ENCODE measurements around the gene FLAD1. TPM values are rescaled to one million over a fixed set of nuclear protein-coding genes. Genes with fewer than 3 reads are reported as not detected.
A peak's percentile ranks its signal among the peaks of the same experiment; 100 is the strongest.

Gene FLAD1
- total RNA-seq, 1 experiment from 2014 or later: 58.4 TPM

GRCh38 chr1:155007251-155007828 is 24.2 kb downstream of the FLAD1 start:
- no peak overlapping the region for H3K9ac ChIP-seq (ENCODE audit: low read length)
- no peaks in the 10 kb centered on the region for H3K27me3 ChIP-seq (ENCODE audit: insufficient read depth, low read length)
- TF ChIP-seq MAX (IDR thresholded peaks at IDR 0.05) (no peak), ZFX (IDR thresholded peaks at IDR 0.05) (peak; percentile 4; the same call in 1 of the 2 replicates), EZH2 (IDR thresholded peaks at IDR 0.05) (no peak)
- BruUV-seq (replicated peaks): no TSS peak
- H4K20me1 ChIP-seq (ENCODE audit: insufficient read depth): no peaks in the 10 kb centered on the region
- H3K4me3 ChIP-seq (replicated peaks in 1 of 2; ENCODE audit: low read depth in 1 of 2, low read length in 2 of 2): no peak overlapping the region
- H3K27ac ChIP-seq (ENCODE audit: low read depth, low read length): no peak overlapping the region; the same call in 1 of the 2 replicates
- H3K4me2 ChIP-seq (ENCODE audit: low read length): no peak overlapping the region
- peaks cover 92% of the 10 kb centered on the region for H3K79me2 ChIP-seq (ENCODE audit: insufficient read depth, low read length)
- DNase-seq (ENCODE audit: low read depth, low spot score) (no peak), ATAC-seq (no peak)
- ChIA-PET RAD21 (ENCODE audit: low non-redundant PET in 1 of 2, low total read pairs in 2 of 2, uncharacterized antibody in 2 of 2, unreplicated experiment in 2 of 2) (no interaction called here), POLR2A (interaction anchor here (1.0 kb wide), 1 partner anchor 9 kb away, joined by 3 read pairs; no protein-coding TSS in a partner anchor), CTCF (interaction anchor here (1.2 to 2.3 kb wide), 2 partner anchors 10 to 37 kb away, joined by 3 to 11 read pairs; no protein-coding TSS in a partner anchor)
- H3K9me3 ChIP-seq (ENCODE audit: control insufficient read depth in 1 of 2, insufficient read depth in 1 of 2, low read depth in 1 of 2, low read length in 2 of 2): no peaks in the 10 kb centered on the region
- intact Hi-C loops (cut with micrococcal nuclease): no loop called here
- H2AFZ ChIP-seq (ENCODE audit: low read depth, low read length, poor library complexity, severe bottlenecking): no peak overlapping the region
- peaks cover 0 to 7% of the 10 kb centered on the region in 2 experiments; a peak in 2 of 4 replicates for H3K36me3 ChIP-seq (ENCODE audit: control insufficient read depth in 1 of 2, insufficient read depth in 2 of 2, low read length in 2 of 2)
- no peaks in the 10 kb centered on the region for H3K9me2 ChIP-seq (ENCODE audit: insufficient read depth)
- H3K4me1 ChIP-seq (ENCODE audit: control insufficient read depth in 1 of 2, insufficient read depth in 2 of 2, low read length in 2 of 2): peaks cover 18 to 76% of the 10 kb centered on the region in 2 experiments

DNA sequence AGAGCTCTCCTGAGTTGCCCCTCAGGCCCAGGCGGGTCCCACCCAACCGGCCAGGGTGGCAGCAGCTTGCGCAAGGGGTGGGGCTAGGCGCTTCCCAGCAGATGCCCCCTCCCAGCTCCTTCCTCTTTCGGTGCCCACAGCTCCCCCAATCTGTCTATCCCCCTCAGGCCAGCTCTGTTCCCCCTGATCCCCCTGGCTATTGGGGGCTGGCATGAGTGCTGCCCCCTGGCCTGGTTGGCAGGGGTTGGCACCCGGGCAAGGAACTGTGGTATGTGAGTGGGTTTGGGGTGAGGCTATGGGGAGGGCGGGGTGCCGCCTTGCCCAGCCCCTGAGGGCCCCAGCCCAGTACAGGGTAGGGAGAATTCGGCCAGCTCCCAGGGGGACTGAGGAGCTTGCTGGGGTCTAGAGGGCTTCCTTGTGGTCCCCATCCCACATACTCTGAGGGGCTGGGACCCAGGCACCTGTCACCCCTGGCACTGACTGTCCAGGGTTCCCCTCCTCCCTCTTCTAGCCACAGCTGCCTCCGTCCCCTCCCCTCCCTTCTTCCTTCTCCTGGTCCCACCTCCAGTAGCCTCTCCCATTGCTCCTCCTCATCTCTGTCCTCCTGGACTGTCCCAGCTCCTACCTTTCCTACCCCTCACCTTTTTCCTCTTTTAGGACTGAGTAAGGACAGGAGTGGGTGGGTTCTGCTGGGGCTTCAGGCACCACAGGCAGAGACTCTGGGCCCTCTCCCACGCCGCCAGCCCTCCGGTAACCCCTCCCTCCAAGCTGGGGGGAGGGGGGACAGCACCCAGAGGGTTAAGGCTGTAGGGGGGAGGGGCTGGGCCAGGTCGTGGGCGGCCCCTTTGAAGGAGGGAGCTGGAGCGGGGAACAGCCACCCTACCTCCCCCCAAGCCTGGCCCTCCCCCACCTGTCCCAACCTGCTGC is 25.1 kb downstream of the FLAD1 start:
- Histone ChIP-seq H3K27me3 (ENCODE audit: insufficient read depth, low read length) (no peaks in the 10 kb centered on the region), H3K9me3 (ENCODE audit: control insufficient read depth in 1 of 2, insufficient read depth in 1 of 2, low read depth in 1 of 2, low read length in 2 of 2) (no peaks in the 10 kb centered on the region), H3K36me3 (ENCODE audit: control insufficient read depth in 1 of 2, insufficient read depth in 2 of 2, low read length in 2 of 2) (peaks cover 0 to 7% of the 10 kb centered on the region in 2 experiments; a peak in 2 of 4 replicates), H2AFZ (ENCODE audit: low read depth, low read length, poor library complexity, severe bottlenecking) (no peak overlapping the region), H3K27ac (ENCODE audit: low read depth, low read length) (peak overlapping the region; percentile 24; the same call in 1 of the 2 replicates), H4K20me1 (ENCODE audit: insufficient read depth) (no peaks in the 10 kb centered on the region), H3K4me2 (ENCODE audit: low read length) (no peak overlapping the region), H3K4me1 (ENCODE audit: control insufficient read depth in 1 of 2, insufficient read depth in 2 of 2, low read length in 2 of 2) (peaks cover 18 to 83% of the 10 kb centered on the region in 2 experiments), H3K9ac (ENCODE audit: low read length) (no peak overlapping the region), H3K79me2 (ENCODE audit: insufficient read depth, low read length) (peaks cover 94% of the 10 kb centered on the region), H3K4me3 (replicated peaks in 1 of 2; ENCODE audit: low read depth in 1 of 2, low read length in 2 of 2) (no peak overlapping the region), H3K9me2 (ENCODE audit: insufficient read depth) (no peaks in the 10 kb centered on the region)
- intact Hi-C loops (cut with micrococcal nuclease): no loop called here
- CTCF ChIA-PET: interaction anchor here (1.2 to 2.3 kb wide), 2 partner anchors 9 to 36 kb away, joined by 3 to 11 read pairs; no protein-coding TSS in a partner anchor
- no TSS peak for BruUV-seq (replicated peaks)
- POLR2A ChIA-PET: no interaction called here
- RAD21 ChIA-PET (ENCODE audit: low non-redundant PET in 1 of 2, low total read pairs in 2 of 2, uncharacterized antibody in 2 of 2, unreplicated experiment in 2 of 2): no interaction called here
- ATAC-seq (no peak), DNase-seq (ENCODE audit: low read depth, low spot score) (no peak)
- TF ChIP-seq RAD21 (IDR thresholded peaks at IDR 0.05; ENCODE audit: low read depth): no peak
- TF ChIP-seq MAX (IDR thresholded peaks at IDR 0.05): no peak
- TF ChIP-seq TCF7L2 (IDR thresholded peaks at IDR 0.05; ENCODE audit: borderline replicate concordance, extremely low read depth, insufficient read depth, insufficient read length): no peak
- no peak for TF ChIP-seq SRF (IDR thresholded peaks at IDR 0.05; ENCODE audit: low read depth)
- TF ChIP-seq EGR1 (IDR thresholded peaks at IDR 0.05; ENCODE audit: low read depth): no peak
- no peak for TF ChIP-seq YY1 (IDR thresholded peaks at IDR 0.05; ENCODE audit: extremely low read depth, insufficient replicate concordance, low read depth, low read length)
- TF ChIP-seq EZH2phosphoT487 (IDR thresholded peaks at IDR 0.05; ENCODE audit: borderline replicate concordance): no peak
- no peak for TF ChIP-seq POLR2AphosphoS5 (IDR thresholded peaks at IDR 0.05; ENCODE audit: low read depth, low read length)
- TF ChIP-seq FOSL1 (IDR thresholded peaks at IDR 0.05; ENCODE audit: low read depth): no peak
- TF ChIP-seq SP1 (IDR thresholded peaks at IDR 0.05; ENCODE audit: low read depth): no peak
- no peak for TF ChIP-seq JUND (IDR thresholded peaks at IDR 0.05)
- TF ChIP-seq ELF1 (IDR thresholded peaks at IDR 0.05; ENCODE audit: borderline replicate concordance, low read depth): no peak
- TF ChIP-seq ZBTB33 (IDR thresholded peaks at IDR 0.05; ENCODE audit: extremely low read depth, insufficient replicate concordance, low read length): no peak

All from HCT116 (cell line).